ENCODE data around the gene RAB44. TPM values are rescaled to one million over a fixed set of nuclear protein-coding genes. Genes with fewer than 3 reads are reported as not detected.

Gene RAB44
- total and polyA plus RNA-seq, 9 of the 15 experiments (the other 6 are each of a cell fraction or from before 2014, with no cell fraction given), result not detected

DNA sequence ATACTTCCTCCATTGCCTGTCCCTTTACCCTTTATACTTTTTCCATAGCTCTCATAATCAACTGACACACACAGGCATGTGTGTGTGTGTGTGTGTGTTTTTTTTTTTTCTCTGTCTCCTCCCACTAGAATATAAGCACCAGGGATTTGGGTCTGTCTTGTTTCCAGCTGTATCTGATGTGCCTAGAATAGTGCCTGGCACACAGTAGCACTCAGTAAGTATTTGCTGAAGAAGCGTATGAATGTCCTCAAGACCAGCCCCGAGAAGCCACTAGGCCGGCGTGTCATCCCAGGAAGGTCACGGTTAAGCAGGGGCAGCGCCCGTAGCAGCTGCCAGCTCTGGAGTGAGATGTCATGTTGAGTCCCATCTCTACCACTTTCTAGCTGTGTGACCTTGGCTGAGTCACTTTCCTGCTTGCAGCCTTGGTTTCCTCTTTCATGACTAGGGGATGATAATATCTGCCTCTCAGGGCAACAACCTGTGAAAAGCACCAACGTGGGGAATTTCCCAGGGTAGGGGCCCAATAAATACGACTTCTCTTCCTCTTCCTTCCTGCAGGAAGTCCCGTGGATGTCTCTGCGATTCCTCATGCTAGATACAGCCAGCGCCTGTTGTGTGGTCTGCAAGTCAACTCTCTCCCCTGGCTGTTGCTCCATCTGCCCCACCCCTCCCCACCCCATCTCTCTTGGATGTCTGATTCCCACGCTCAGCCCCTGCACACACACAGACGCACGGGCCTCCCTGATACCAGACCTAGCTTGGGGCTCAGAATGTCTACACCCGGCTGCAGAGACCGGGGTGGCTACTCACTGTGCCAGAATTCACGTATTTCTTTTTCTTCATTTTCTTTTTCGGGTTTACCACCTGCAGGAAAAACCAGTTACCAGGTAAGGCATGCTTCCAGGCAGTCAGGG lies 58.1 kb downstream of the RAB44 start (continued):
- TF ChIP-seq, protein P1, sequence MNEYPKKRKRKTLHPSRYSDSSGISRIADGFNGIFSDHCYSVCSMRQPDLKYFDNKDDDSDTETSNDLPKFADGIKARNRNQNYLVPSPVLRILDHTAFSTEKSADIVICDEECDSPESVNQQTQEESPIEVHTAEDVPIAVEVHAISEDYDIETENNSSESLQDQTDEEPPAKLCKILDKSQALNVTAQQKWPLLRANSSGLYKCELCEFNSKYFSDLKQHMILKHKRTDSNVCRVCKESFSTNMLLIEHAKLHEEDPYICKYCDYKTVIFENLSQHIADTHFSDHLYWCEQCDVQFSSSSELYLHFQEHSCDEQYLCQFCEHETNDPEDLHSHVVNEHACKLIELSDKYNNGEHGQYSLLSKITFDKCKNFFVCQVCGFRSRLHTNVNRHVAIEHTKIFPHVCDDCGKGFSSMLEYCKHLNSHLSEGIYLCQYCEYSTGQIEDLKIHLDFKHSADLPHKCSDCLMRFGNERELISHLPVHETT (CRISPR knock-in tag; conservative IDR thresholded peaks at IDR 0.05 in 1 of 2, IDR thresholded peaks at IDR 0.05 in 1 of 2), result 0 out of 4 replicates have a peak, but pooled peaks of 1 of the 2 experiments have one; percentile 49
- TF ChIP-seq ELF2 (CRISPR knock-in tag; IDR thresholded peaks at IDR 0.05) (no peak), CSDE1 (IDR thresholded peaks at IDR 0.05) (no peak), SPI1 (IDR thresholded peaks at IDR 0.05; ENCODE audit: borderline replicate concordance, low read depth, low read length) (peak; percentile 52; the same call in 1 of the 2 replicates), ZNF311 (CRISPR knock-in tag; IDR thresholded peaks at IDR 0.05) (no peak), GATA2 (CRISPR knock-in tag; IDR thresholded peaks at IDR 0.05) (no peak), ZNF134 (CRISPR knock-in tag; conservative IDR thresholded peaks at IDR 0.05) (peak; percentile 67; the same call in 1 of the 2 replicates), NRF1 (conservative IDR thresholded peaks at IDR 0.05 in 1 of 2, IDR thresholded peaks at IDR 0.05 in 1 of 2) (0 out of 4 replicates have a peak, but pooled peaks of 1 of the 2 experiments have one; percentile 21), DPF2 (IDR thresholded peaks at IDR 0.05) (peak; percentile 42; the same call in 1 of the 2 replicates), ESRRB (CRISPR knock-in tag; IDR thresholded peaks at IDR 0.05; ENCODE audit: borderline replicate concordance) (no peak), EZH2 (IDR thresholded peaks at IDR 0.05; ENCODE audit: borderline replicate concordance, low read depth, low read length) (no peak), SIRT6 (IDR thresholded peaks at IDR 0.05; ENCODE audit: low read depth, low read length) (no peak), STAT5B (CRISPR knock-in tag; IDR thresholded peaks at IDR 0.05) (no peak), NCOA1 (IDR thresholded peaks at IDR 0.05; ENCODE audit: low read depth) (0 out of 2 replicates have a peak, but pooled peaks have one; percentile 6), ZFP36 (IDR thresholded peaks at IDR 0.05; ENCODE audit: low read depth, low read length, partially characterized antibody) (peak; percentile 46), ZNF384 (IDR thresholded peaks at IDR 0.05; ENCODE audit: low read depth, low read length) (no peak), YBX1 (IDR thresholded peaks at IDR 0.05) (no peak), BRF1 (IDR thresholded peaks at IDR 0.05; ENCODE audit: borderline replicate concordance, extremely low read depth, insufficient read length) (no peak), ELF1 (tag; IDR thresholded peaks at IDR 0.05) (peak; percentile 40; the same call in 1 of the 2 replicates), JUND (IDR thresholded peaks at IDR 0.05; ENCODE audit: borderline replicate concordance, low read depth, low read length) (peak; percentile 43; the same call in 1 of the 2 replicates), JUND (tag; IDR thresholded peaks at IDR 0.05; ENCODE audit: borderline replicate concordance, low read depth, low read length) (no peak), BACH1 (tag; IDR thresholded peaks at IDR 0.05) (no peak), FOSL1 (tag; conservative IDR thresholded peaks at IDR 0.05) (peak; percentile 68), HDAC1 (IDR thresholded peaks at IDR 0.05) (no peak), HNRNPH1 (optimal IDR thresholded peaks at IDR 0.05; ENCODE audit: low read depth, low read length) (no peak), SMAD3 (CRISPR knock-in tag; conservative IDR thresholded peaks at IDR 0.05) (no peak), CTBP1 (IDR thresholded peaks at IDR 0.05; ENCODE audit: borderline replicate concordance) (peak; percentile 30; the same call in 1 of the 2 replicates)
- TF ChIP-seq, protein P2, sequence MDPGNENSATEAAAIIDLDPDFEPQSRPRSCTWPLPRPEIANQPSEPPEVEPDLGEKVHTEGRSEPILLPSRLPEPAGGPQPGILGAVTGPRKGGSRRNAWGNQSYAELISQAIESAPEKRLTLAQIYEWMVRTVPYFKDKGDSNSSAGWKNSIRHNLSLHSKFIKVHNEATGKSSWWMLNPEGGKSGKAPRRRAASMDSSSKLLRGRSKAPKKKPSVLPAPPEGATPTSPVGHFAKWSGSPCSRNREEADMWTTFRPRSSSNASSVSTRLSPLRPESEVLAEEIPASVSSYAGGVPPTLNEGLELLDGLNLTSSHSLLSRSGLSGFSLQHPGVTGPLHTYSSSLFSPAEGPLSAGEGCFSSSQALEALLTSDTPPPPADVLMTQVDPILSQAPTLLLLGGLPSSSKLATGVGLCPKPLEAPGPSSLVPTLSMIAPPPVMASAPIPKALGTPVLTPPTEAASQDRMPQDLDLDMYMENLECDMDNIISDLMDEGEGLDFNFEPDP (CRISPR knock-in tag; IDR thresholded peaks at IDR 0.05), result no peak

Data from K562 (cell line).